ENCODE results near the gene FOXE3.

DNA sequence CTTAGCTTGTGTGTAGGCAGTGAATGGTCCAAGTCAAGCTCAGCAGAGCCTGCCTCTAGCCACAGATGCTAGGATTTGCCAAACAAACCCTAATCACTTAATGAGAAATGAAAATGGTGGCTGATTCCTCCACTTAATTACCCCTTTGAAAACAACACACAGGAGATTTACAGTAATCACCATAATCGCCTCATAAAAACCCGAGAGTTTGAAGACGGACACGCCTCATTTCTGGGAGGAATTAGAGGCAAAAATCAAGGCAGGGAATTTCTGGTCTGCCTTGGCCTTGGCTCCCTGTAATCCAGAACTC, 16.3 kb upstream of the FOXE3 start:
- TF ChIP-seq, protein P1, sequence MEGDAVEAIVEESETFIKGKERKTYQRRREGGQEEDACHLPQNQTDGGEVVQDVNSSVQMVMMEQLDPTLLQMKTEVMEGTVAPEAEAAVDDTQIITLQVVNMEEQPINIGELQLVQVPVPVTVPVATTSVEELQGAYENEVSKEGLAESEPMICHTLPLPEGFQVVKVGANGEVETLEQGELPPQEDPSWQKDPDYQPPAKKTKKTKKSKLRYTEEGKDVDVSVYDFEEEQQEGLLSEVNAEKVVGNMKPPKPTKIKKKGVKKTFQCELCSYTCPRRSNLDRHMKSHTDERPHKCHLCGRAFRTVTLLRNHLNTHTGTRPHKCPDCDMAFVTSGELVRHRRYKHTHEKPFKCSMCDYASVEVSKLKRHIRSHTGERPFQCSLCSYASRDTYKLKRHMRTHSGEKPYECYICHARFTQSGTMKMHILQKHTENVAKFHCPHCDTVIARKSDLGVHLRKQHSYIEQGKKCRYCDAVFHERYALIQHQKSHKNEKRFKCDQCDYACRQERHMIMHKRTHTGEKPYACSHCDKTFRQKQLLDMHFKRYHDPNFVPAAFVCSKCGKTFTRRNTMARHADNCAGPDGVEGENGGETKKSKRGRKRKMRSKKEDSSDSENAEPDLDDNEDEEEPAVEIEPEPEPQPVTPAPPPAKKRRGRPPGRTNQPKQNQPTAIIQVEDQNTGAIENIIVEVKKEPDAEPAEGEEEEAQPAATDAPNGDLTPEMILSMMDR (IDR thresholded peaks at IDR 0.05) = no peak
- TF ChIP-seq ZFX (IDR thresholded peaks at IDR 0.05; ENCODE audit: borderline replicate concordance) = no peak
